B cell (primary cell): ENCODE measurements around the gene PPP2R2B. TPM values are rescaled to one million over a fixed set of nuclear protein-coding genes. Genes with fewer than 3 reads are reported as not detected.

ENCODE experiments used
- ATAC-seq: fragments of 200-7000 bp; cut with Tn5 transposase; one replicate; pipeline ENCODE4 v1.10.0; 2021; ENCODE audit warnings: low read depth, mild to moderate bottlenecking, moderate number of reproducible peaks, moderate library complexity
- CTCF ChIA-PET: fragments of 350-600 bp; sonication (Branson Sonifier 250); formaldehyde crosslinking; loops from one replicate; lab custom pipeline; 2021; ENCODE audit warnings: antibody characterized with exemption, inconsistent platforms; lab: Charles Lee
- POLR2A ChIA-PET: fragments of 350-600 bp; sonication (Branson Sonifier 250); formaldehyde crosslinking; loops from one replicate; lab custom pipeline; 2021; ENCODE audit warnings: antibody characterized with exemption; lab: Charles Lee
- DNase-seq: peaks from one replicate; pipeline ENCODE4 v3.0.0; 2013
- H2AFZ ChIP-seq: 2 replicates; pipeline ENCODE4 v1.6.1; 2012; ENCODE audit warnings: mild to moderate bottlenecking, low read depth, low read length; ENCODE audit not compliant: insufficient read depth, poor library complexity, severe bottlenecking
- H3K27ac ChIP-seq, 2 donors: 1 replicate in 1 of 2; 2 replicates in 1 of 2; pipeline ENCODE4 v1.5.1; 2012 to 2013; ENCODE audit warnings: low read length in 2 of 2, mild to moderate bottlenecking in 2 of 2, moderate library complexity in 1 of 2
- H3K27me3 ChIP-seq, 4 experiments: fragments of 200-600 bp in 1 of 4; sonication (generic) in 1 of 4; replicated peaks in 1 of 4; 1 replicate in 2 of 4; 2 replicates in 2 of 4; pipeline versions ENCODE4 v1.6.1 to v1.7.0; 2013 to 2016; ENCODE audit warnings: low read length in 3 of 4, mild to moderate bottlenecking in 2 of 4, mixed read lengths in 1 of 4, moderate library complexity in 1 of 4; ENCODE audit not compliant: insufficient read depth in 4 of 4, control insufficient read depth in 3 of 4; ENCODE audit errors: control extremely low read depth in 1 of 4
- H3K36me3 ChIP-seq, 2 experiments: replicated peaks in 1 of 2; 1 replicate in 1 of 2; 2 replicates in 1 of 2; pipeline versions ENCODE4 v1.6.1 to v1.7.1; 2013; ENCODE audit warnings: low read length in 1 of 2; ENCODE audit not compliant: insufficient read depth in 2 of 2, control insufficient read depth in 1 of 2; ENCODE audit errors: control extremely low read depth in 1 of 2, extremely low read depth in 1 of 2
- H3K4me1 ChIP-seq, 2 donors: fragments of 200-600 bp in 1 of 2; sonication (generic) in 1 of 2; 1 replicate in 1 of 2; 2 replicates in 1 of 2; pipeline versions ENCODE4 v1.5.1 to v1.6.1; 2013 to 2017; ENCODE audit warnings: low read length in 2 of 2; ENCODE audit not compliant: control insufficient read depth in 2 of 2, insufficient read depth in 2 of 2
- H3K4me2 ChIP-seq: replicated peaks from 2 replicates; pipeline ENCODE3; 2012; ENCODE audit warnings: mild to moderate bottlenecking, low read depth, low read length; ENCODE audit not compliant: poor library complexity, severe bottlenecking
- H3K4me3 ChIP-seq, 5 experiments: fragments of 200-600 bp in 1 of 5; sonication (generic) in 1 of 5; 1 replicate in 3 of 5; 2 replicates in 2 of 5; pipeline versions ENCODE4 v1.5.1 to v1.7.0; 2011 to 2016; ENCODE audit warnings: low read length in 4 of 5, mild to moderate bottlenecking in 4 of 5, low read depth in 2 of 5, control low read depth in 1 of 5, moderate library complexity in 1 of 5; ENCODE audit not compliant: insufficient read depth in 1 of 5; ENCODE audit errors: control extremely low read depth in 1 of 5, extremely low read depth in 1 of 5
- H3K79me2 ChIP-seq: fragments of 200-600 bp; sonication (generic); one replicate; pipeline ENCODE4 v1.6.0; 2016; ENCODE audit warnings: low read length; ENCODE audit not compliant: control insufficient read depth, insufficient read depth
- H3K9ac ChIP-seq: fragments of 200-600 bp; sonication (generic); 2 replicates; pipeline ENCODE4 v1.6.1; 2017; ENCODE audit warnings: mild to moderate bottlenecking, low read length, moderate library complexity
- H3K9me3 ChIP-seq, 3 donors: one replicate each; pipeline versions ENCODE4 v1.6.1 to v1.7.1; 2013; ENCODE audit warnings: low read length in 2 of 3; ENCODE audit not compliant: control insufficient read depth in 2 of 3, insufficient read depth in 1 of 3; ENCODE audit errors: control extremely low read depth in 1 of 3
- H4K20me1 ChIP-seq: 2 replicates; pipeline ENCODE4 v1.6.0; 2012; ENCODE audit warnings: mild to moderate bottlenecking, low read length; ENCODE audit not compliant: insufficient read depth, control insufficient read depth, poor library complexity, severe bottlenecking
- H3K27ac Mint-ChIP-seq: one replicate; pipeline ENCODE4 v1.8.0; 2021; ENCODE audit warnings: mixed read lengths
- H3K27me3 Mint-ChIP-seq: one replicate; pipeline ENCODE4 v1.8.0; 2021; ENCODE audit warnings: mixed read lengths
- H3K4me1 Mint-ChIP-seq: one replicate; pipeline ENCODE4 v1.8.0; 2021; ENCODE audit warnings: mixed read lengths
- H3K4me3 Mint-ChIP-seq: one replicate; pipeline ENCODE4 v1.8.0; 2021; ENCODE audit warnings: mixed read lengths
- H3K9me3 Mint-ChIP-seq: one replicate; pipeline ENCODE4 v1.8.0; 2022; ENCODE audit warnings: mixed read lengths; ENCODE audit not compliant: insufficient read depth
- EZH2 ChIP-seq: IDR thresholded peaks from 2 replicates; pipeline ENCODE4 v1.6.1; 2012; ENCODE audit warnings: borderline replicate concordance, low read depth, mild to moderate bottlenecking, moderate library complexity, low read length; ENCODE audit not compliant: insufficient read depth, poor library complexity, severe bottlenecking
- WGBS: methylation state at CpG from one replicate; pipeline ENCODE4 v1.1.5; 2013; ENCODE audit warnings: missing lambda C conversion rate; ENCODE audit not compliant: insufficient coverage; 5-methylcytosine and 5-hydroxymethylcytosine counted together
- intact Hi-C: fragments of 100-400 bp; cut with micrococcal nuclease; formaldehyde crosslinking; loops from one replicate; pipeline ENCODE4 v1.10.0; 2022
- polyA plus RNA-seq: library from polyadenylated mRNA; depleted of rRNA; stranded (reverse); fragments of >200 nt; gene quantifications from 2 replicates; pipeline ENCODE4 v1.2.3, GENCODE V29; 2012
- total RNA-seq, 2 donors: library from RNA; stranded (reverse); fragments of 120-200 nt in 1 of 2; gene quantifications; 1 replicate in 1 of 2; 2 replicates in 1 of 2; pipeline versions ENCODE4 v1.2.3 to v1.2.4, GENCODE V29; 2013 to 2022
- TF ChIP-seq, protein P1 (sequence below): fragments of 200-600 bp; IDR thresholded peaks from one replicate; pipeline ENCODE4 v1.8.0; 2022; ENCODE audit warnings: antibody characterized with exemption, mild to moderate bottlenecking

PPP2R2B gene
- total and polyA plus RNA-seq, 2 donors (not counting 1 experiment from before 2014, with no cell fraction given): 0.03 TPM; not detected in 1

DNA sequence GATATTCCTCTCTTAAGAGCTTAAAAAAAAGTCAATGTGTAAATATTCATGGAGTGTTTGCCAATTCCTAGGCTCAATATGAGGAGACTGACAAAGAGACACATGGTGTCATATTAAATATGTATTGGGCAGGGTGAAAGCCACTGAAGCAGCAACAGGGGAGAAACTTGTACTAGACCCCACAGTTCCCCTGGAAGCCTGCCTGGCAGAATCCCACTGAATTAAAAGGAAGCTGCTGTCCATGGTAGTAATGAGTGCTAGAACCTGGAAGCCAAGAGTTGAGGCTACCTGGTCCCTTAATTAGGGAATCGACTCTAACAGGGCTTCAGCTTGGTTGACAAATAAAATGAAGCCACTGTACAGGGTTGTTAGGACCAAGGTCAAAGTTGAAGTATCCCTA lies 233.2 kb downstream of the PPP2R2B start:
- no peak for DNase-seq
- H3K9me3 ChIP-seq: no peaks in the 10 kb centered on the region
- no peak for ATAC-seq
- TF ChIP-seq EZH2: no peak
- TF ChIP-seq, protein P1, sequence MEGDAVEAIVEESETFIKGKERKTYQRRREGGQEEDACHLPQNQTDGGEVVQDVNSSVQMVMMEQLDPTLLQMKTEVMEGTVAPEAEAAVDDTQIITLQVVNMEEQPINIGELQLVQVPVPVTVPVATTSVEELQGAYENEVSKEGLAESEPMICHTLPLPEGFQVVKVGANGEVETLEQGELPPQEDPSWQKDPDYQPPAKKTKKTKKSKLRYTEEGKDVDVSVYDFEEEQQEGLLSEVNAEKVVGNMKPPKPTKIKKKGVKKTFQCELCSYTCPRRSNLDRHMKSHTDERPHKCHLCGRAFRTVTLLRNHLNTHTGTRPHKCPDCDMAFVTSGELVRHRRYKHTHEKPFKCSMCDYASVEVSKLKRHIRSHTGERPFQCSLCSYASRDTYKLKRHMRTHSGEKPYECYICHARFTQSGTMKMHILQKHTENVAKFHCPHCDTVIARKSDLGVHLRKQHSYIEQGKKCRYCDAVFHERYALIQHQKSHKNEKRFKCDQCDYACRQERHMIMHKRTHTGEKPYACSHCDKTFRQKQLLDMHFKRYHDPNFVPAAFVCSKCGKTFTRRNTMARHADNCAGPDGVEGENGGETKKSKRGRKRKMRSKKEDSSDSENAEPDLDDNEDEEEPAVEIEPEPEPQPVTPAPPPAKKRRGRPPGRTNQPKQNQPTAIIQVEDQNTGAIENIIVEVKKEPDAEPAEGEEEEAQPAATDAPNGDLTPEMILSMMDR: no peak
- Mint-ChIP-seq H3K4me3 (no peak overlapping the region), H3K4me1 (no peaks in the 10 kb centered on the region), H3K27ac (no peak overlapping the region), H3K9me3 (no peaks in the 10 kb centered on the region), H3K27me3 (no peaks in the 10 kb centered on the region)
- no peak overlapping the region for H3K4me3 ChIP-seq
- H3K4me1 ChIP-seq: no peaks in the 10 kb centered on the region
- H3K27ac ChIP-seq: no peak overlapping the region
- no peaks in the 10 kb centered on the region for H3K36me3 ChIP-seq
- H2AFZ ChIP-seq: no peak overlapping the region
- no peaks in the 10 kb centered on the region for H3K79me2 ChIP-seq
- H3K4me2 ChIP-seq: no peak overlapping the region
- H4K20me1 ChIP-seq: no peaks in the 10 kb centered on the region
- no peak overlapping the region for H3K9ac ChIP-seq
- no CpG with 5 or more reads among the region's 1 CpG for WGBS
- ChIA-PET POLR2A (no interaction called here), CTCF (no interaction called here)
- intact Hi-C loops: no loop called here
- no peaks in the 10 kb centered on the region for H3K27me3 ChIP-seq

DNA sequence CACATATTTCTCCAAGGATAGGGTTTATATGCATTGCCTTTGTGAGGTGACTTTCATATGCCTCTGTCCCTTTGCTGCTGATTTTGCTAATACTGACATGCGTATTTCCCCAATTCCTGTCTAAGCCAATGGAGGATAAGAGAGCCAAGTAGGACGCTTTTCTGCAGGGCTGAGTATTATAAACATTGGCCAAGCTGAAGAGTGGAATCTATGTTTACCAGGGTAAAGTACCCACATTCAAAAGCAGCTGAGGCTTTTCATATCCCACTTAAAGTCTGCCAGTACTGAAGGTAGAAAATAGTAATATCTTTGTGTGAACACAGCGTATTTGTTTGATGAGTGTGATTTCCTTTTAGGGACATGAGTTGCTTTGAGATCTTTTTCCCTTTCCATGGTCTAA lies 233.7 kb downstream of the PPP2R2B start:
- H3K4me1 Mint-ChIP-seq: no peaks in the 10 kb centered on the region
- Histone ChIP-seq H3K36me3 (no peaks in the 10 kb centered on the region), H3K79me2 (no peaks in the 10 kb centered on the region), H3K27ac (no peak overlapping the region), H3K4me3 (no peak overlapping the region), H3K4me1 (no peaks in the 10 kb centered on the region), H3K9me3 (no peaks in the 10 kb centered on the region), H2AFZ (no peak overlapping the region), H3K4me2 (no peak overlapping the region), H4K20me1 (no peaks in the 10 kb centered on the region), H3K9ac (no peak overlapping the region), H3K27me3 (no peaks in the 10 kb centered on the region)
- DNase-seq (no peak), ATAC-seq (no peak)
- POLR2A ChIA-PET: no interaction called here
- no peak overlapping the region for H3K4me3 Mint-ChIP-seq
- no peaks in the 10 kb centered on the region for H3K27me3 Mint-ChIP-seq
- H3K9me3 Mint-ChIP-seq: no peaks in the 10 kb centered on the region
- TF ChIP-seq, protein P1: no peak
- no peak overlapping the region for H3K27ac Mint-ChIP-seq
- intact Hi-C loops: no loop called here
- WGBS: 100% methylated on average over 2 of the region's 3 CpGs
- CTCF ChIA-PET: no interaction called here
